ENCODE results near the gene CD164L2.

The CD164L2 gene

GRCh38 chr1:27381969-27382762 is 967 bp downstream of the CD164L2 start:
- no peak for DNase-seq

DNA sequence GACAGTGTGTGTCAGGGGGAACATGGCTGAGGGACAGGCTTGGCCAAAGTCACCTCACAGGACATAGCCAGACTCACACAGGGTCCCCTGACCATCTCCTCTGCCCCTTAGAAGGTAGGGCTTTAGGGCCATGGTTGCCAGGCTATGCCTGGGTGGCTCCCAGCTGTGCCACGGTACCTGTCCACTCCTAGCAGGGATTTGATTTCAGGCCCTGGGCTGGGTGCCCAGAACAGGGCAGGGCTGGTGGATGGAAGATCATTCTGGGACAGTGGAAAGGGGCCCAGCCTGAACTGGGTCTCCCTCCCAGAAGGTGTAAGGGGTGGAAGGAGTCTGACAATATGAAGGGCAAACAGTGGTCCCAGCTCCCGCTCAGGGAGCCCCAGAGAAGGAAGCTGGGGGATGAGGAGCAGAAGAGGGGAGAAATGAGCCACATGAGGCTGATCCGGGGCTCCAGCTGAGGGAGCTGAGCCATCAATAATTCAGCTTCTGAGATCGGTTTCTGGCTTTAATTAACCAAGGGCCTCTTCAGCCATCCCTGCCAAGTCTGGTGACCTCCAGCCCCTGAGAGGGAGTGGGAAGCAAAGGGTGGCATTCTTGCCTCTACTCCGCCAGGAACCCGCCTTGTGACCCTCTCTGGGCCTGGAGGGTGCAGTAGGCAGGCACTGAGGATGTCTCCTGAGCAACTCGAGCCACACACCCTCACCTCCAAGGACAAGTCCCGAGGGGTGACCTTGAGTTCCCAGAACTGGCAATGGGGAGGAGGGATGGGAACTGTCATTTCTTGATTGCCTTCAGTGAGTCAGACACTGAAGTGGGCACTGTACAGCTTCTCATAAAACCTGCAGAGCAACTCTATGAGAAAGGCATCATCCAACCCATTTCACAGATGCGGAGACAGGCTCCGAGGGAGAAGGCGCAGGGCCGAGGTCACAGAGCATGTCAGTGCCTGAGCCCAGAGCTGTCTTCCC is 2.1 kb downstream of the CD164L2 start:
- DNase-seq, result no peak

DNA sequence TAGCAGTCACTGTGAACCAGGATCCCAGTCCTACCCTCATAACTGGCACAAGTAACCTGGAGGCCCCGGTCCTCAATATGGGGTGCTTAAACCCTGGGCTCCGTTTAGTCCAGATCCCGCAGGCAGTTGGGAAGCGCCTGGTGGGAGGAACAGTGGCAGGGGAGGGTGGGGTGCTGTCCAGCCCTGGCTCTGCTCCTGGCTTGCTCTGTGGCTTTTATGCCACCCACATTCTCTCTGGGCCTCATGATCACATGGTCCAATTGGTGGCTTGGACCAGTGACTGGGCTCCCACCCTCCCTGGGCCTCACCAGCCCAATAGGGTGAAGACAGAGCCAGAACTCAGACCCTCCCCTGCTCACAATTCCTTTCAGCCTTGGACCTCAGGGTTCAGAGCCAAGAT is 2.9 kb downstream of the CD164L2 start:
- no peak for DNase-seq

- DNase-seq, result no peak
Observed at GRCh38 chr1:27379564-27380122, 3.5 kb downstream of the CD164L2 start.

- no peak for DNase-seq
Observed at GRCh38 chr1:27377760-27378495, 5.2 kb downstream of the CD164L2 start.

DNA sequence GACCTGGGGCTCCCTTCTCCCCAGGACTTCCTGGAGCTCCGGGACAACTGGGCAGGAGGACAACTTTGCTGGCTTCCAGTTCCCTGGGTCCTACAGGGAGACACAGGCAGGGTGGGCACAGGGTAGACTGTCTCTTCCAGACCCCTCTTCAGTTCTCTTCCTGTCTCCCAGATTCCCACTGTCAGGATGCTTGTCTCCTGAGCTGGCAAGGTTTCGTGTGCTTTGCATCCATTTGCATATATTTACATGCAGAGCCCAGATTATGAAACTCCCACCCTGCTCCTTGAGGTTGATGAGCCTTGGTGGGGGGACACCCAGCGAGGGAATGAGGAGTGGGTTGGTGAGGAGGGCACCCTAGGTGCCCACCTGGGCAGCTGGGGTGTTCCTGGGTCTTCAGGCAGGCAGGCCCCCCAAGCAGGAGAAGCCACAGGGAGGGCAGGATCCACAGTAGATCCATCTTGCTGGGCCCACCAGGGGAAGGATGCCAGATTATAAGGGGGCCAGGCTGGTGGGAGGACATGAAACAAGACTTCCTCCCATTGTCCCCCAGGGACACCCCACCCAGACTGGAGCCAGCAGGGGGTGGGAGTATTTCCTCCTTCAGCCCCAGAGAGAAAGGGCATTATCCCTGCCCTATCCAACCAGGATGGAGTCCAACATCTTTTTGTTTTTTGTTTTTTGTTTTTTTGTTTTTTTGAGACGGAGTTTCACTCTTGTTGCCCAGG is 8.6 kb downstream of the CD164L2 start, which contains the start of gene FCN3:
FCN3 (minus strand) TSS at position 463 of the 725 bp plus-strand sequence; CDS start at position 457, 6 bp downstream.
- no peak for DNase-seq

- DNase-seq, result no peak
Observed at GRCh38 chr1:27372808-27373690, 10.1 kb downstream of the CD164L2 start.

GRCh38 chr1:27372022-27372807 is 10.9 kb downstream of the CD164L2 start:
- no peak for DNase-seq

DNA sequence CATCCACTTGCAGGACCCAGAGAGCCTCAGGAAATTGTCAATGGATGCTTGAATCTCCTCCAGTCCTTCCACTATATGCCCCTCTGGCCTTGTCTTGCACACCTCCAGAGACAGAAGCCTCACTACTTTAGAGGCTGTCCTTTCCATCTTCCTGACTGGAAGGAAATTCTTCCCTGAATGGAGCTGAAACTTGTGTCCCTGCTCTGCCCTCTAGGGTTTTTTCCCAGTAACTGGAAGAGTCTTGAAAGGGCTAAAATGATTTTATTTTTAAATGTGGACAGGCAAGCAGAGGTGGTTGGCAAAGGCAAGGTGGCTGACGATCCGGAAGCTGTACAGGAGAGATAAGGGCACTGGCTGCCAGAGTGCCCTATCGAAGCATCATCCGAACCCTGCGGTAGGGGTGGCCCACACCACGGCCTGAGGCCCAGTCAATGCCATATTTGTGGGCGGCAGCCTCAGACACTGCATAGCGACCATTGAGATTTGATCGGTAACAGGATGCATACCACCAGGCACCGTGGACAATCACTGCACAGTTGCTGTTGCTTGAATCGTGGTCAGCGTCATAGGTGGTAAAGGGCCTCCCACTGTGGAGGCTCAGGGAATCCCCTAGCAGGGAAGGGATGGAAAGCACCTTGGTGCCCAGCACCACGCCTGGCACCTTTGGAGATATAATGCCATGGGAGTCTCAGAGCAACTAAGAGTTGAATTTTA is 14.1 kb downstream of the CD164L2 start:
- DNase-seq, result no peak

DNA sequence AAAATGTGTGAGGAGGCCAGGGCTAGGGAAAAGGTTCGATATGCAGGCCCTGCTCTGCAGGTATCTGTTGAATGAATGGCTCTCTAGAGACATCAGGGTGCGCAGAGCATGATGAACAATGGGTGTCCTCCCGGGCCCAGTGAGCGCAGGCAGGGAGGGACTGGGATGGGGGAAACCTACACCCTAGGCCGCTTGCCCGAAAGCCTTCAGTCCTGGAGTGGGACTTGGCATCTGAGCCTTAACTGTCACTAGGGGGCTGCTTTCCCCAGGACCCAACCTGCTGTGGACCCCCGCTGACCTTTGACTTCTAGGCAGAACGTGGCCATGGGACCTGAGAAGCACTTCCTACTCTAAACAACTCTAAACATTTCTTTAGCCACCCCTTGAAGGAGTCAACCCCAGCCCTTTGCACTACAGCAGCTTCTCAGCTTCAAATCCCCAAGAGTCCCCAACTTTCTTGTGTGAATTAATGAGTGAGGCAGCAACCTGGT is 15.9 kb downstream of the CD164L2 start:
- no peak for DNase-seq

GRCh38 chr1:27366411-27367159 is 16.5 kb downstream of the CD164L2 start, which contains the start of gene MAP3K6:
Gene MAP3K6 (minus strand): TSS chr1:27366961. CDS start chr1:27366597, 364 bp downstream.
- DNase-seq, result peak; percentile 52

DNA sequence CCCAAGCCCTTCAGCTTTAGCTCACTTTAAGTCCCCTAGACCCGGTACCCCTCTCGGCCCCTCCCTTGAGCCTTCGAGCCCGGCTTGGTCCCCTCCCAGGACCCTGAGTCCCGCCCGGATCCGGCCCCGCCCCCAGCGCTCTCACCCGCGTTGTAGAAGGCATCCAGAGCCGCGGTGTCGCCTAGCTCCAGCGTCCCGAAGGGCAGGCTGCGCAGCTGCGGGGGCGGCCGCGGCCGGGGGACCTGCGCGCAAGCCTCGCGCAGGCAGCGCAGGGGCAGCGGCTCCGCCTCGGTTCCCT is 17.1 kb downstream of the CD164L2 start:
- DNase-seq, result peak; percentile 68

GRCh38 chr1:27365372-27366112 is 17.6 kb downstream of the CD164L2 start:
- DNase-seq, result peak; percentile 81

DNA sequence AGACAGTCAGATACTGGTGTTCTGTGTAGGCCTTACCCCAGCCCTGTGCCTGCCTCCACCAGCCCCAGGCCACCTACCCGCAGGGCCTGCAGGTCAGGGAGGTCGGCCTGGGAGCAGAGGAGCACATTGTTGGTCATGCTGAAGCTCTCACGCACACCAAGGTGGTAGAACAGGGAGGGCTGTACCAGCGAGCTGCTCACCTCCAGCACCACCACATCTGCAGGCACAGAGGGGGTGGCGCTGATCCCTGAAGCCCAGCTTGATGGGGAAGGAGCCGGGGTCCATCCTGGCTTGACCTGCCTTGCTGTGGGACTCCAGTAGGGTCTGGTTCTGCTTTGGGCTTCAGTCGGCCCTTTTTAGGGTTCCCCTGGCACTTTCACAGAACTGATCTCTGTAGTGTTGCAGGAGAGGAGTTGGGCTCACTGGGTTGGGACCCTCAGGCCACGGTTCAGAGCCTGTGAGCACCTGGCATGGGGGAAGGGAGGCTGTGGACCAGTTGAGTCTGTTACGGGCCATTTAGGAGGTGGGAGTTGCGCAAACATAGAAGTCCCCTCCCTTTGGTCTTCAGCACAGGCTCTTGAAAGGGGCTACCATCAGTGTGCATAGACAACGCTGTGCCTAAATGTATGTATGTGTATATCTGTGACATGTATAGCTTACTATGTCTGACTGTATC is 18.3 kb downstream of the CD164L2 start:
- no peak for DNase-seq

DNA sequence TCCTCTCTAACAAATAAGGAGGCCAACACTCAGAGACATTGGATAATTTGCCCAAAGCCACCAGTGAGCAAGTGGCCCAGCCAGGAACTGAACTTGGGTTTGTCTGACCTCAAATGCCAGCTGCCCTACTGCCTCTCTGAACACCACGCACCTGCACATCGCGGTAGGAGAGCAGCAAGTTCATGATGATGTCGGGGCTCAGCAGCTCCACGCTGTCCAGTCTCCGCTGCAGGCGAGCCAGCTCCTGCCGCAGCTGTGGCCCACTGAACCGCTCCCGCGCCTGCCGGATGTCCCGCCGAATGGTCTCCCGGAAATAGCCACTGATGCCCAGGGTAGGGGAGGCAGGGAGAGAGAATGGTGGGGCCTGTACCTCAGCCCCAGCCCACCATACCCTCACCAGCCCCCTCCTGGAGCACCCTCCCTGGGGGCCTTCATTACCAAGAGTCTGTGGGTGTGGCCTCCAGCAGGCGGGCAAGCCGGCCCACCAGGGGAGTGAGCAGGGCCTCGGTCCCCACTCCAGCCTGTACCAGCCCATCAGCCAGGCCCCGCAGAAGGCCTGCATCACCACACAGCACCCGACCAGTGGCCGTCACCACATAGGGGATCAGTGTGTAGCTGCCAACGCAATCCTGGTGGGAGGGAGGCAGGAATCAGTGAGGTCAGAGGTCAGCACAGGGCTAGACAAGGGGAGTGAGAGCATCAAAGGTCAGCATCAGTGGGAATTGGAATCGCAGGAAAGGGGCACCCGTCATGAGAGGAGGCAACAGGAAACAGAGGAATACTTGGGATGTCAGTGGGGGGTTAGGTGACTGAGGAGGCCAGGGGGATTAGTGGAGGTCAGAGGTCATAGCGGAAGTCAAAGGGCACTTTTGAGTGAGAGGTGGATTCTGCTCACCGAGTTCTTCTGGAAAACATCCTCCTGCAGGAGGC is 19.1 kb downstream of the CD164L2 start:
- DNase-seq, result no peak

- DNase-seq, result no peak
Observed at GRCh38 chr1:27361553-27361952, 21.6 kb downstream of the CD164L2 start.

Data from GOT3 (cell line).